ENCODE results near the gene NRXN3.

NRXN3 gene

DNA sequence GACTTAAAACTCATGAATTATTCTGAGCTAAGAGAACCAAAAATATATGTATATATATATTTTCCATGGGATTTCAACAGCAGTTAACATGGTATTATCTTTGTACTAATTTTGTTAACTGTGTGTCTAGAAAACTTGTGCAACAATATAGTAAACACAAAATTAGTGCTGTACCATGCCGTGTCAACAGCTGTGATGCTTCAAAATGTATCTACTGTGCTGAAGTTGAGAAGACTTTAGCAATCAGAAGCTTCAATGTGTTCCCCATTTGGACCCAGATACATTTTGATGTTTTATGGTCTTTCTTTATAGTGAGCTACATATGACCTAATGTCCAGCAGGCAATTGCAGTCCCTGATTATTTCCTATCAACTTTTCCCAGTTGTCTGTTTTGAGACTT, 1635.5 kb downstream of the NRXN3 start:
- no peak overlapping the region for H3K4me3 ChIP-seq (ENCODE audit: low read depth, low read length)
- TF ChIP-seq CTCF (IDR thresholded peaks at IDR 0.05; ENCODE audit: low read depth, low read length) = no peak

- no peak for TF ChIP-seq CTCF (IDR thresholded peaks at IDR 0.05; ENCODE audit: low read depth, low read length)
- no peak overlapping the region for H3K4me3 ChIP-seq (ENCODE audit: low read depth, low read length)
Measured at GRCh38 chr14:79809849-79810612, 1639.9 kb downstream of the NRXN3 start.

GRCh38 chr14:79820866-79821535, 1650.8 kb downstream of the NRXN3 start:
- no peak overlapping the region for H3K4me3 ChIP-seq (ENCODE audit: low read depth, low read length)
- TF ChIP-seq CTCF (IDR thresholded peaks at IDR 0.05; ENCODE audit: low read depth, low read length) = no peak

GRCh38 chr14:79822034-79822433, 1651.9 kb downstream of the NRXN3 start:
- no peak for TF ChIP-seq CTCF (IDR thresholded peaks at IDR 0.05; ENCODE audit: low read depth, low read length)
- H3K4me3 ChIP-seq (ENCODE audit: low read depth, low read length) = no peak overlapping the region

DNA sequence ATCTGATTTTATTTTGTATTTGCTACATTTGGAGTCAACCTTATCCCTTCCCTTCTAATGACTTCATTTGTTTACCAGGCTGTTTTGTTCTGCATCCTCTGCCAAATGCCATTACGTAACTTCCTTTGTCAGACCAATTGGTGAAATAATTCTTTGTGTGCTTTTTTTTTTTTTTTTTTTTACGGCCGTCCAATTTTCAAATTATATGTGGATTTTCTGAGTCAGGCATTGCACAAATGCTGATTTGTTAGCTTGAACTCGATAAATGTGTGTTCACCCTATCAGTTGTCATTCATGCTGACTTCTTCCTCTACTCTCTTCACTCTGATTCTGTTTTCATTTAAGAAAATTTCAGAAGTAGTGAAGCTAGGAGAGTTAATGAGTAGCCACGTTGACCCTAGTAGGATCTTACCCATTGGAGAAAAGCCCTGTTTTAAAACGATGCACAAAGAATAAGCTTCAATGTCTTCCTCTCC, 1654.9 kb downstream of the NRXN3 start:
- no peak for TF ChIP-seq CTCF (IDR thresholded peaks at IDR 0.05; ENCODE audit: low read depth, low read length)
- no peak overlapping the region for H3K4me3 ChIP-seq (ENCODE audit: low read depth, low read length)

DNA sequence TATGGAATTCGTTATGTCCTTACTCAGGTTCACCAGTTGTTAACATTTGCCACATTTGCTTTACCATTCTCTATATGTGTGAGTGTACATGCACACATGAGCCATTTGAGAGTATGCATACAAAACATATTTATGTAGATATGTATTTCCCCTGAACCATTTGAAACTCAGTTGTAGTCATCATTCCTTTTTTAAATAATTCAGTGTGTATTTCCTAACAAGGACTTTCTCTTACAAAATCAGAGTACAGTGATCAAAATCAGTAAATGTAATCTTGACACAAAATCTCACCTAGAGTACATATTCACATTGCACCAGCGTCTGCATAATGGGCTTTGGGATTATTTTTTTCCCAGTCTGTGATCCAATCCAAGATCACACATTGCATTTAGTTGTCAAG, 1656.2 kb downstream of the NRXN3 start:
- TF ChIP-seq CTCF (IDR thresholded peaks at IDR 0.05; ENCODE audit: low read depth, low read length) = no peak
- H3K4me3 ChIP-seq (ENCODE audit: low read depth, low read length) = no peak overlapping the region

All from WI38 (cell line).